HCT116 (cell line): ENCODE measurements around the gene UBQLNL. TPM values are rescaled to one million over a fixed set of nuclear protein-coding genes. Genes with fewer than 3 reads are reported as not detected.

Experiments
- ATAC-seq: fragments of 200-7000 bp; cut with Tn5 transposase; 2 replicates; pipeline ENCODE4 v1.9.1; 2020; ENCODE audit warnings: mild to moderate bottlenecking, moderate library complexity
- BruUV-seq: library from RNA; stranded (reverse); fragments of 400-500 nt; replicated peaks from 2 replicates; lab custom pipeline; 2021; lab: Mats Ljungman, UMichigan
- CTCF ChIA-PET: fragments of 300-600 bp; sonication (Branson Sonifier 250); formaldehyde crosslinking; loops from one replicate; lab custom pipeline; 2021; ENCODE audit warnings: antibody characterized with exemption; lab: Charles Lee
- POLR2A ChIA-PET: fragments of 300-600, 350-600 bp; sonication (Branson Sonifier 250); formaldehyde crosslinking; loops from one replicate; lab custom pipeline; 2021; ENCODE audit warnings: antibody characterized with exemption; lab: Charles Lee
- RAD21 ChIA-PET, 2 experiments: fragments of 300-600 bp; sonication (Branson Sonifier 250); formaldehyde crosslinking; loops; one replicate each; lab custom pipeline; 2023; ENCODE audit warnings: low total read pairs in 2 of 2; ENCODE audit not compliant: uncharacterized antibody in 2 of 2, unreplicated experiment in 2 of 2, low non-redundant PET in 1 of 2; lab: Charles Lee
- DNase-seq: peaks from one replicate; pipeline ENCODE4 v3.0.0-alpha.2; 2010; ENCODE audit warnings: low read depth, low spot score
- H2AFZ ChIP-seq: fragments of 200-600 bp; shearing (Covaris generic), sonication (generic); 2 replicates; pipeline ENCODE4 v1.6.1; 2017; ENCODE audit warnings: low read depth, mixed run types, mixed read lengths, antibody characterized with exemption, low read length; ENCODE audit not compliant: poor library complexity, severe bottlenecking
- H3K27ac ChIP-seq: 2 replicates; pipeline ENCODE4 v1.5.1; 2012; ENCODE audit warnings: low read depth, low read length
- H3K27me3 ChIP-seq: fragments of 200-600 bp; sonication (generic); 2 replicates; pipeline ENCODE4 v1.6.1; 2016; ENCODE audit warnings: mixed run types, low read length, mixed read lengths; ENCODE audit not compliant: insufficient read depth
- H3K36me3 ChIP-seq, 2 experiments: fragments of 200-500 bp in 1 of 2; fragments of 200-600 bp in 1 of 2; sonication (Bioruptor generic) in 1 of 2; sonication (generic) in 1 of 2; 2 replicates each; pipeline versions ENCODE4 v1.5.1 to v1.6.1; 2014 to 2016; ENCODE audit warnings: low read length in 2 of 2, inconsistent platforms in 1 of 2, mixed read lengths in 1 of 2, mixed run types in 1 of 2; ENCODE audit not compliant: insufficient read depth in 2 of 2, control insufficient read depth in 1 of 2
- H3K4me1 ChIP-seq, 2 experiments: fragments of 200-600 bp in 1 of 2; sonication (generic) in 1 of 2; 2 replicates each; pipeline versions ENCODE4 v1.5.1 to v1.6.1; 2012 to 2017; ENCODE audit warnings: low read length in 2 of 2, inconsistent platforms in 1 of 2, mild to moderate bottlenecking in 1 of 2, mixed read lengths in 1 of 2, mixed run types in 1 of 2, moderate library complexity in 1 of 2; ENCODE audit not compliant: insufficient read depth in 2 of 2, control insufficient read depth in 1 of 2
- H3K4me2 ChIP-seq: fragments of 200-600 bp; sonication (generic); 2 replicates; pipeline ENCODE4 v1.6.1; 2017; ENCODE audit warnings: mixed run types, low read length, mixed read lengths
- H3K4me3 ChIP-seq, 2 experiments: fragments of 200-600 bp in 1 of 2; sonication (generic) in 1 of 2; replicated peaks in 1 of 2; 2 replicates each; pipeline ENCODE4 v1.5.1; 2011 to 2016; ENCODE audit warnings: low read length in 2 of 2, control low read depth in 1 of 2, low read depth in 1 of 2, mild to moderate bottlenecking in 1 of 2, mixed read lengths in 1 of 2, mixed run types in 1 of 2
- H3K79me2 ChIP-seq: fragments of 200-600 bp; sonication (generic); 2 replicates; pipeline ENCODE4 v1.6.1; 2017; ENCODE audit warnings: mild to moderate bottlenecking, mixed run types, low read length, moderate library complexity, mixed read lengths; ENCODE audit not compliant: insufficient read depth
- H3K9ac ChIP-seq: fragments of 200-600 bp; sonication (generic); 2 replicates; pipeline ENCODE4 v1.6.1; 2016; ENCODE audit warnings: low read length, mixed read lengths
- H3K9me2 ChIP-seq: fragments of 200-600 bp; sonication (generic), shearing (Covaris generic); 2 replicates; pipeline ENCODE4 v1.6.1; 2017; ENCODE audit warnings: mixed run types, mild to moderate bottlenecking, moderate library complexity; ENCODE audit not compliant: insufficient read depth
- H3K9me3 ChIP-seq, 2 experiments: fragments of 200-500 bp in 1 of 2; fragments of 200-600 bp in 1 of 2; sonication (Bioruptor generic) in 1 of 2; sonication (generic) in 1 of 2; 2 replicates each; pipeline ENCODE4 v1.6.1; 2014 to 2017; ENCODE audit warnings: low read length in 2 of 2, mixed read lengths in 2 of 2, inconsistent platforms in 1 of 2, low read depth in 1 of 2, mild to moderate bottlenecking in 1 of 2, mixed run types in 1 of 2, moderate library complexity in 1 of 2; ENCODE audit not compliant: control insufficient read depth in 1 of 2, insufficient read depth in 1 of 2
- H4K20me1 ChIP-seq: fragments of 200-600 bp; sonication (generic), shearing (Covaris generic); 2 replicates; pipeline ENCODE4 v1.6.1; 2017; ENCODE audit warnings: mixed run types, mild to moderate bottlenecking, moderate library complexity; ENCODE audit not compliant: insufficient read depth
- CBX3 ChIP-seq: IDR thresholded peaks from 2 replicates; pipeline ENCODE4 v1.6.1; 2012; ENCODE audit warnings: low read depth
- CEBPB ChIP-seq: IDR thresholded peaks from 2 replicates; pipeline ENCODE4 v1.6.1; 2012; ENCODE audit warnings: low read depth
- ELF1 ChIP-seq: IDR thresholded peaks from 2 replicates; pipeline ENCODE4 v1.6.1; 2012; ENCODE audit warnings: low read depth, borderline replicate concordance
- EZH2phosphoT487 ChIP-seq: fragments of 200-600 bp; IDR thresholded peaks from 2 replicates; pipeline ENCODE4 v1.6.1; 2018; ENCODE audit warnings: antibody characterized with exemption, borderline replicate concordance
- JUND ChIP-seq: IDR thresholded peaks from 2 replicates; pipeline ENCODE4 v1.6.1; 2012
- POLR2A ChIP-seq: IDR thresholded peaks from 2 replicates; pipeline ENCODE4 v1.7.0; 2011; ENCODE audit warnings: borderline replicate concordance; ENCODE audit not compliant: insufficient read depth, insufficient read length; ENCODE audit errors: extremely low read depth
- SP1 ChIP-seq: IDR thresholded peaks from 2 replicates; pipeline ENCODE4 v1.6.1; 2012; ENCODE audit warnings: low read depth
- SRF ChIP-seq: IDR thresholded peaks from 2 replicates; pipeline ENCODE4 v1.6.1; 2012; ENCODE audit warnings: low read depth
- TCF7L2 ChIP-seq: IDR thresholded peaks from 2 replicates; pipeline ENCODE4 v1.7.0; 2011; ENCODE audit warnings: borderline replicate concordance, inconsistent platforms; ENCODE audit not compliant: insufficient read depth, insufficient read length; ENCODE audit errors: extremely low read depth
- YY1 ChIP-seq: IDR thresholded peaks from 2 replicates; pipeline ENCODE4 v1.6.1; 2011; ENCODE audit warnings: low read length, low read depth, moderate library complexity, mild to moderate bottlenecking; ENCODE audit not compliant: insufficient replicate concordance; ENCODE audit errors: extremely low read depth
- ZNF274 ChIP-seq: fragments of 200-500 bp; sonication (Bioruptor generic); IDR thresholded peaks from 2 replicates; pipeline ENCODE4 v1.6.1; 2014; ENCODE audit warnings: mild to moderate bottlenecking, low read depth, low read length, inconsistent platforms
- intact Hi-C: fragments of 100-400 bp; cut with micrococcal nuclease; formaldehyde crosslinking; loops from 2 replicates; pipeline ENCODE4 v1.10.0; 2022
- total RNA-seq: library from RNA; stranded (reverse); gene quantifications from one replicate; pipeline ENCODE4 v1.2.1, GENCODE V29; 2021; ENCODE audit not compliant: unreplicated experiment
- TF ChIP-seq, protein P1 (sequence below): IDR thresholded peaks from 2 replicates; pipeline ENCODE4 v1.6.1; 2012

Gene UBQLNL
- total RNA-seq, 1 experiment from 2014 or later, result not detected

DNA sequence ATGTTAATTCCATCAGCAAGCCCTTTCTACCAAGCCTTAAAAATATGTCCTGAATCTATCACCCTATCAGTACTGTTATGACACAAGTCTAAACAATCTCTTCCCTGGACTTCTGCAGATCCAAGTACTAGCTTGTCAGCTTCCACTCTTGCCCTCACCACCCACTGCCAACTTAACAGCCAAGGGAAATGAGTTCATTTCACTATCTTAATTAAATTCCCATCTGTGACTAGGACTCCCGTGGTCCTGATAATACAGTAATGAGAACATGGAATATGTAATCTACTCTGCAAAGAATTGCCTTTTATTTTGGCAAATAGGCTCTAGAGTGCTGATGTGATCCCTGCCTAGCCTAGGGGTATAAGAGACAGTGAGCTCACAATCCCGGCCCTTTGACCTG lies 16.8 kb downstream of the UBQLNL start:
- H2AFZ ChIP-seq, result no peak overlapping the region
- H3K4me1 ChIP-seq, result peaks cover 10 to 87% of the 10 kb centered on the region in 2 experiments
- peak overlapping the region; percentile 33 for H3K9ac ChIP-seq
- H3K4me3 ChIP-seq, result no peak overlapping the region
- BruUV-seq, result no TSS peak
- peak overlapping the region; percentile 26; the same call in 1 of the 2 replicates for H3K27ac ChIP-seq
- ChIA-PET CTCF (no interaction called here), POLR2A (no interaction called here), RAD21 (interaction anchor here in 1 of 2 experiments (0.6 kb wide), 1 partner anchor 308 kb away, joined by 8 read pairs; no protein-coding TSS in a partner anchor)
- no peaks in the 10 kb centered on the region for H3K9me2 ChIP-seq
- peaks cover 48% of the 10 kb centered on the region; the same call in 1 of the 2 replicates for H4K20me1 ChIP-seq
- intact Hi-C loops, result no loop called here
- peaks cover 10 to 87% of the 10 kb centered on the region in 2 experiments for H3K36me3 ChIP-seq
- peaks cover 100% of the 10 kb centered on the region for H3K79me2 ChIP-seq
- no peak for TF ChIP-seq JUND
- TF ChIP-seq SP1, result no peak
- no peak for TF ChIP-seq ELF1
- TF ChIP-seq YY1, result no peak
- no peak for TF ChIP-seq TCF7L2
- no peak for TF ChIP-seq POLR2A
- no peak for TF ChIP-seq CEBPB
- no peak for TF ChIP-seq EZH2phosphoT487
- no peak for TF ChIP-seq SRF
- no peak for TF ChIP-seq CBX3
- TF ChIP-seq, protein P1, sequence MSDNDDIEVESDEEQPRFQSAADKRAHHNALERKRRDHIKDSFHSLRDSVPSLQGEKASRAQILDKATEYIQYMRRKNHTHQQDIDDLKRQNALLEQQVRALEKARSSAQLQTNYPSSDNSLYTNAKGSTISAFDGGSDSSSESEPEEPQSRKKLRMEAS, result no peak
- TF ChIP-seq ZNF274, result no peak
- H3K4me2 ChIP-seq, result peak overlapping the region; percentile 24; the same call in 1 of the 2 replicates
- H3K9me3 ChIP-seq, result no peaks in the 10 kb centered on the region
- DNase-seq, result no peak
- ATAC-seq, result no peak
- no peaks in the 10 kb centered on the region for H3K27me3 ChIP-seq
